GM21447 (cell line): ENCODE data around the gene CSTF3.

Experiments
- ATAC-seq: cut with Tn5 transposase; IDR thresholded peaks from one replicate; pipeline ENCODE4 v1.9.1; 2021; ENCODE audit not compliant: unreplicated experiment

Gene CSTF3

DNA sequence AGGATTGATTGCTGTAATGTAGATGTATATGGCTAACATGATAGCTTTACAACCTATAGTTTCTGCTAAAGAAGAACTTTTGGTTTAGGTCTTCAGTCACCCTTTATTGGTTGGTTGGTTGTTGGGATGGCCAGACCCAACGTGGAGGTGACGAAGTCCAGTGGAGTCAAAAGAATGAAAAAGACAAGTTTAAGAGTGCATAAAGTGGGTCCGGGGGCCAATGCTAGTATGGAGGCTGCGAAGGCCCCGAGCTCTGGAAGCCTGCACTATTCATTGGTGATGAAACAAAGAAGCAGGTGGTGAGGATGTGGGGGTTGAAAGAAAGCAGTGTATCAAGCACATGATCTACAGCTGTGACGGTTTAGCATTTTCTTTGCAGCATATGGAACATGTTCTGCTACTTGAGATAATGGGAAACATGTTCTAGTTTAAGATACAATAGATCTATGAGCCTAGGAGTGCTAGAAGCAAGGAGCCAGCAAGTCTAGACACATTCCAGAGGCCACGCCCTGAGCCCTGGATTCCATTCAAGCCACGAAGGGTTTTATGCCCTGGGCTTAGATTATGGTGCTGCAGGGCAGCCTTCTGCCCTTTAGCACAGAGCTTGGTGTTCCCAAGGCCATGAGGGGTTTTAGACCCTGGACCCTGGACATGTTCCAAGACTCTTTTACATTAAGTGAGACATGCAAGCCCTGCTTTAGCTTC is 115.6 kb downstream of the CSTF3 start:
- ATAC-seq = no peak

DNA sequence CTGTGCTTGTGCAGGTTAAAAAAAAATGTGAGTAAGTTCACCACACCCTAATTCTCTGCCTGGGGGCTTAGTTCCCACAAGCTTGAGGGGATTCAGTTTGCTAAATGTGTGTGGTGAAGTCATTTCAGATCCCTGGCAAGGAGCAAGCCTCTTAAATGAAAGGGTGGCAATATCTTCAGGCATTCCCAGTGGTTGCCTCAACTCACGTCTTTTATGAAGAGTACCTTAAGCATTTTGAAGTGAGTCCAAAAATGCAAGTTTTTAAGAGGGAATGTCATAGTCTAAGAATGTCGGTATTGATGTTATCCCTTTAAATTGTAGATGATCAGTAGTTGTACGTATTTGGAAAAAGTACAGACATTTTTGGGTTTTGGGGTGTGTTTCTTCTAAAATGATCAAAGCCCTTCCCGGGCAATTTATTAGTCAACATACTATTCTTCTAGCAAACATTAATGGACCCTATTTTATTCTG is 117.0 kb downstream of the CSTF3 start:
- ATAC-seq = no peak

DNA sequence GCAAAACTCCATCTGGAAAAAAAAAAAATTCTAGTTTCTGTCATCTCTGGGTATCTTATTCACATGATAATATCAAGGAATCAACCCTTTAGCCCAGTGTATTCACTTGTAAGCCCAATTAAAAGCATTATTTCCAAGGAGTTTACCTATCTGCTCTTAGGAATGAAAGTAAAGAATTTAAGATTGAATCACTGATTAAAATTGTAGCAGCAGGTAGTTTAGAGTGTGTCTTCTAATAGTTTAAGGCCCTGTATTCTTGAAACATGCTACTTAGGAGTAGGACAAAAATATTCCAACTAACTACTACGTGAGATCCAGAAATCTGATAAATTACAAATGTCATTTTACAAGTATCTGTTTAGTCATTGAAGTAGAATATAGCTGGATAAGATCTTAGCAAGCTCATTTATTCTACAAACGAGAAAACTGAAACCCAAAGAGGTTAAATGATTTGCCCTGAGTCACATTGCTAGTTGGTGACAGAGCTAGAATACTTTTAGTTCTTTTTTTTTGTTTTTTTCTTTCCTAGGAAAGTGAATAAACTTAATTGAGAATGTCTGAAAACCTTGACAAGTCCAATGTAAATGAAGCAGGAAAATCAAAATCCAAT is 118.0 kb downstream of the CSTF3 start:
- ATAC-seq = no peak

DNA sequence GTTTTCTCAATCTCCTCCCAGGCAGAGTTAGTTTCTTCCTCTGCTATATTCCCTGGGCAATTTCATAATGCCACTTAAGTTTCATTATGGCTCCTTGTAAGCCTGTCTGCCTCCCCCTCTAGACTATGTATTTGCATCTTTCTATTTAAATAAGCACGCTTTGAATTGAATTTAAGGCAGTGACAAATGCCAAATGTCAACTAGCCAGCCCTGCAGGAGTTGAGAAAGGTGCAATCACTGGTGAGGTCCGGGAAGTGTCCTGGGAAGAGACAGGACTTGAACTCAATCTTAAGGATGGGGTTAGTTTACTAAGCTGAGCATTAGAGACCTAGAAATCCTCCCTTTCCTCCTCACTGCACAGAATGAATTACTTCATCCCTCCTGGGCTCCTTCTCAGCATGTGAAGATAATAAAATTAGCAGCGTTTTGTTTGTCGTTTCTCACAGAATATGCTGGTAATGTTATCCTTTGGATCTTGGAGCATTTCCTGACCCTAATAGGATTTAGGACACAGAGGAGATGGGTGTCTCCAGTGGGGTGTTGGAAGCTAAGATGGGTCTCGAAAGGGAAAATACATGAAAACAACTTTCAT is 120.3 kb downstream of the CSTF3 start:
- no peak for ATAC-seq

DNA sequence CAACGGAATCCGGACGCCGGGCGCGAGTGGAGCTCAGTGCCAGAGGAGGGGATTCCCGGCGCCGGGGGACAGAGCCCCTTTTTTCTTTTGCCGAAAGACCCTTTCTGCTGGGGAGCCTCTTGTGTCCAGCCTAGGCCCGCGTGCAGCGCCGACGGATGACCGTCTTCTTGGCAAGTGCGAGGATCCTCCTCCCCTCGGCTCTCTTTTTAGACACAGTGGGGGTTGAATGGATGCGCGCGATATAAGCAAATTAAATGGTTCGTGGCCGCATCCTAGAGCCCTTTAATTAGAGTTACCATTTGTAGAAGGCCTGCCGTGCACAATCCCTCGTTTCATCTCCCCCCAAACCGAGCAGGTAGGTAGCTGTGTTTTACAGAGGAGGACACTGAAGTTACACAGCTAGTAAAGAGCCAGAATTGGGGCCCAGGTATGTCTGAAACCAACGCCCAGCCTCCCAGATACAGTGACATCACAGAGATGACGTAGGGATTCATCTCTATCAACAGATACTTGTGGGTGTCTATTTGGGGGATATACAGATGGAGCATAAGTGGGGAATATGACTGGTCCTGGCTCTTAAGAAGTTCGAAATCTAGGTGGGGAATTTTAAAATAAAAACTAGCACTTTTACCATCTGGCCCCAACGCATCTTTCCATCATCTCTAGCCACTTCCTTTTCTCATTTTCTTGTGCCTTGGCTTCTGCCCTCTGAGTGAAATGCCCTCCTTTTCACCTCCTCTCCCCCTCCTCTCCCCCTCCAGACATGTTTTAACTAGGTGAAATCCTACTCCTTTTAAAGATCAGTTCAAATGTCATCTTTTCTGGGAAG is 121.0 kb downstream of the CSTF3 start:
- peak; percentile 31 for ATAC-seq

GRCh38 chr11:33039274-33040032 is 121.8 kb downstream of the CSTF3 start, which contains the start of gene TCP11L1:
TSS of gene TCP11L1 (plus strand) at chr11:33039572. CDS start at chr11:33043774, 4,202 bp downstream.
- peak; percentile 68 for ATAC-seq

DNA sequence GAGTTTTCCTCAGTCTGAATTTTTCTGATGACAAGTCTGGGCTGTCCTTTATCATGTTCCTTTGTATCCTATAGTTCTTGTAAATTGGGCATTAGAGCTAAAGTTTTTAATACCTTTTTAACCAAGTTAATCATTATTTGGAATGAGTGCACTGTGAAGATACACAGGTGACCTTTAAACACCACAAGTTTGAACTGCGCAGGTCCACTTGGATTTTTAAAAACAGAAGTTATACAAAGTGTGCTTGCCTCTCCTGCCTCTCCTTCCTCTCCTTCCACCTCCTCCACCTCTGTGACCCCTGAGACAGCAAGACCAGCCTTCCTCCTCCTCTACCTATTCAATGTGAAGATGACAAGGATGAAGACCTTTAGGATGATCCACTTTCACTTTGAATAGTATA is 126.3 kb downstream of the CSTF3 start:
- no peak for ATAC-seq
